H9 (cell line): ENCODE results near the gene PHF12. TPM values are rescaled to one million over a fixed set of nuclear protein-coding genes. Genes with fewer than 3 reads are reported as not detected.

Source experiments
- DNase-seq: peaks from one replicate; pipeline ENCODE4 v3.0.0-alpha.2; 2017
- H2AFZ ChIP-seq: one replicate; pipeline ENCODE4 v1.6.1; 2013; ENCODE audit warnings: mild to moderate bottlenecking, low read length, control low read depth, moderate library complexity
- H2AK5ac ChIP-seq: 2 replicates; pipeline ENCODE4 v1.6.1; 2013; ENCODE audit warnings: low read length, control low read depth, mixed read lengths; ENCODE audit not compliant: insufficient read length
- H2BK120ac ChIP-seq: one replicate; pipeline ENCODE4 v1.6.1; 2013; ENCODE audit warnings: low read depth, mild to moderate bottlenecking, low read length, control low read depth, inconsistent platforms; ENCODE audit not compliant: poor library complexity, severe bottlenecking
- H2BK12ac ChIP-seq: 2 replicates; pipeline ENCODE4 v1.6.1; 2013; ENCODE audit warnings: low read length, control low read depth, mixed read lengths, low read depth; ENCODE audit not compliant: insufficient read length
- H2BK15ac ChIP-seq: 2 replicates; pipeline ENCODE4 v1.6.1; 2013; ENCODE audit warnings: low read depth, low read length, control low read depth
- H2BK20ac ChIP-seq: one replicate; pipeline ENCODE4 v1.6.1; 2013; ENCODE audit warnings: low read depth, mild to moderate bottlenecking, low read length, control low read depth, inconsistent platforms; ENCODE audit not compliant: poor library complexity, severe bottlenecking
- H2BK5ac ChIP-seq: 2 replicates; pipeline ENCODE4 v1.6.1; 2013; ENCODE audit warnings: low read length, control low read depth, mixed read lengths; ENCODE audit not compliant: insufficient read length
- H3K14ac ChIP-seq: 2 replicates; pipeline ENCODE4 v1.6.1; 2013; ENCODE audit warnings: low read length, control low read depth; ENCODE audit not compliant: insufficient read depth
- H3K18ac ChIP-seq: 2 replicates; pipeline ENCODE4 v1.6.1; 2013; ENCODE audit warnings: low read depth, mild to moderate bottlenecking, mixed read lengths, low read length, control low read depth; ENCODE audit not compliant: insufficient read length
- H3K23ac ChIP-seq: 2 replicates; pipeline ENCODE4 v1.6.1; 2013; ENCODE audit warnings: low read length, control low read depth, mixed read lengths, low read depth; ENCODE audit not compliant: insufficient read length
- H3K23me2 ChIP-seq: 2 replicates; pipeline ENCODE4 v1.6.1; 2013; ENCODE audit warnings: low read depth, mild to moderate bottlenecking, mixed read lengths, low read length, control low read depth; ENCODE audit not compliant: insufficient read length, poor library complexity, severe bottlenecking
- H3K27ac ChIP-seq: 2 replicates; pipeline ENCODE4 v1.5.1; 2013; ENCODE audit warnings: low read length, control low read depth, mixed read lengths, low read depth; ENCODE audit not compliant: insufficient read length
- H3K27me3 ChIP-seq: 2 replicates; pipeline ENCODE4 v1.6.1; 2013; ENCODE audit warnings: low read length, control low read depth, inconsistent platforms; ENCODE audit not compliant: insufficient read depth
- H3K4ac ChIP-seq: 2 replicates; pipeline ENCODE4 v1.6.1; 2013; ENCODE audit warnings: low read depth, mild to moderate bottlenecking, control low read depth, inconsistent platforms, low read length, moderate library complexity
- H3K4me1 ChIP-seq: 2 replicates; pipeline ENCODE4 v1.6.1; 2013; ENCODE audit warnings: low read length, control low read depth, inconsistent platforms; ENCODE audit not compliant: insufficient read depth
- H3K4me2 ChIP-seq: 2 replicates; pipeline ENCODE4 v1.6.1; 2013; ENCODE audit warnings: low read length, control low read depth, mixed read lengths; ENCODE audit not compliant: insufficient read length, insufficient read depth
- H3K56ac ChIP-seq: 2 replicates; pipeline ENCODE4 v1.6.1; 2013; ENCODE audit warnings: low read depth, mild to moderate bottlenecking, mixed read lengths, low read length, control low read depth; ENCODE audit not compliant: insufficient read length
- H3K79me1 ChIP-seq: 2 replicates; pipeline ENCODE4 v1.6.1; 2013; ENCODE audit warnings: low read depth, mild to moderate bottlenecking, moderate library complexity, low read length, control low read depth, inconsistent platforms; ENCODE audit not compliant: insufficient read depth, poor library complexity, severe bottlenecking
- H3K79me2 ChIP-seq: 2 replicates; pipeline ENCODE4 v1.6.1; 2013; ENCODE audit warnings: low read length, control low read depth, inconsistent platforms; ENCODE audit not compliant: insufficient read depth
- H3K9ac ChIP-seq: 2 replicates; pipeline ENCODE4 v1.6.1; 2013; ENCODE audit warnings: low read length, control low read depth, mixed read lengths; ENCODE audit not compliant: insufficient read length; ENCODE audit errors: extremely low read depth
- H3K9me3 ChIP-seq: one replicate; pipeline ENCODE4 v1.6.1; 2013; ENCODE audit warnings: low read depth, low read length, inconsistent platforms; ENCODE audit not compliant: control insufficient read depth
- H3T11ph ChIP-seq: one replicate; pipeline ENCODE4 v1.6.1; 2013; ENCODE audit warnings: mild to moderate bottlenecking, low read length, control low read depth, inconsistent platforms
- H4K20me1 ChIP-seq: one replicate; pipeline ENCODE4 v1.6.1; 2013; ENCODE audit not compliant: control insufficient read depth, insufficient read length, insufficient read depth
- H4K5ac ChIP-seq: 2 replicates; pipeline ENCODE4 v1.6.1; 2013; ENCODE audit warnings: low read depth, mild to moderate bottlenecking, mixed read lengths, low read length, control low read depth; ENCODE audit not compliant: insufficient read length
- H4K8ac ChIP-seq: replicated peaks from 2 replicates; pipeline ENCODE4 v1.6.1; 2013; ENCODE audit warnings: low read length, control low read depth, mixed read lengths, low read depth; ENCODE audit not compliant: insufficient read length
- H4K91ac ChIP-seq: 2 replicates; pipeline ENCODE4 v1.6.1; 2013; ENCODE audit warnings: low read depth, mild to moderate bottlenecking, moderate library complexity, mixed read lengths, low read length, control low read depth; ENCODE audit not compliant: insufficient read length
- H3K27ac Mint-ChIP-seq, 3 experiments: 2 replicates in 2 of 3; 3 replicates in 1 of 3; pipeline ENCODE4 v1.8.0; 2020 to 2021; ENCODE audit warnings: mixed read lengths in 3 of 3, mild to moderate bottlenecking in 1 of 3, moderate library complexity in 1 of 3
- H3K27me3 Mint-ChIP-seq: 2 replicates; pipeline ENCODE4 v1.8.0; 2021; ENCODE audit warnings: low read depth, mild to moderate bottlenecking, moderate library complexity, mixed read lengths
- H3K36me3 Mint-ChIP-seq, 3 experiments: 2 replicates in 2 of 3; 3 replicates in 1 of 3; pipeline ENCODE4 v1.8.0; 2020 to 2021; ENCODE audit warnings: low read depth in 3 of 3, mixed read lengths in 3 of 3; ENCODE audit not compliant: insufficient read depth in 1 of 3
- H3K4me1 Mint-ChIP-seq, 2 experiments: 2 replicates each; pipeline ENCODE4 v1.8.0; 2020; ENCODE audit warnings: mixed read lengths in 2 of 2
- H3K4me3 Mint-ChIP-seq, 2 experiments: 2 replicates in 1 of 2; 3 replicates in 1 of 2; pipeline ENCODE4 v1.8.0; 2020 to 2021; ENCODE audit warnings: mild to moderate bottlenecking in 2 of 2, mixed read lengths in 2 of 2, moderate library complexity in 1 of 2
- H3K9me3 Mint-ChIP-seq, 2 experiments: 2 replicates in 1 of 2; 3 replicates in 1 of 2; pipeline ENCODE4 v1.8.0; 2020; ENCODE audit warnings: mild to moderate bottlenecking in 2 of 2, mixed read lengths in 2 of 2, moderate library complexity in 1 of 2
- CTCF ChIP-seq: fragments of 200-600 bp; sonication (generic); conservative IDR thresholded peaks from 3 replicates; pipeline ENCODE4 v1.8.0; 2021; ENCODE audit warnings: antibody characterized with exemption, mild to moderate bottlenecking
- WGBS: extraction: QIAGEN DNeasy Blood & Tissue Kit; methylation state at CpG from one replicate; pipeline ENCODE4 v1.1.7; 2013; ENCODE audit warnings: missing lambda C conversion rate, low lambda C conversion rate, mixed read lengths; ENCODE audit not compliant: insufficient read length; ENCODE audit errors: extremely low coverage; 5-methylcytosine and 5-hydroxymethylcytosine counted together
- total RNA-seq: library from RNA; stranded (reverse); gene quantifications from 2 replicates; pipeline ENCODE4 v1.2.1, GENCODE V29; 2021

Gene PHF12
- total RNA-seq, 1 experiment from 2014 or later = 62.1 TPM

GRCh38 chr17:28996554-28997096 lies 45.3 kb upstream of the PHF12 start:
- H2BK5ac ChIP-seq = no peak overlapping the region
- H4K8ac ChIP-seq = no peak overlapping the region
- WGBS = no CpG with 5 or more reads among the region's 5 CpGs
- H4K5ac ChIP-seq = no peak overlapping the region
- no peak overlapping the region for H3K4me2 ChIP-seq
- H2BK20ac ChIP-seq = no peak overlapping the region
- no peak for DNase-seq
- no peak overlapping the region for H2BK12ac ChIP-seq
- H2BK120ac ChIP-seq = no peak overlapping the region
- no peak overlapping the region for H4K91ac ChIP-seq
- H3K23me2 ChIP-seq = no peaks in the 10 kb centered on the region
- H3T11ph ChIP-seq = no peak overlapping the region
- peaks cover 34% of the 10 kb centered on the region for H3K27me3 Mint-ChIP-seq
- no peak overlapping the region; a peak in 2 of 7 replicates for H3K27ac Mint-ChIP-seq
- no peaks in the 10 kb centered on the region; a peak in 1 of 7 replicates for H3K36me3 Mint-ChIP-seq
- no peak overlapping the region for H2AK5ac ChIP-seq
- no peak overlapping the region for H3K27ac ChIP-seq
- no peaks in the 10 kb centered on the region for H3K9me3 Mint-ChIP-seq
- H2AFZ ChIP-seq = no peak overlapping the region
- no peak overlapping the region; the same call in 1 of the 2 replicates for H3K14ac ChIP-seq
- no peak overlapping the region for H3K23ac ChIP-seq
- no peaks in the 10 kb centered on the region for H3K27me3 ChIP-seq
- no peaks in the 10 kb centered on the region for H3K9me3 ChIP-seq
- H3K4me1 ChIP-seq = peaks cover 5% of the 10 kb centered on the region; the same call in 1 of the 2 replicates
- no peak overlapping the region for H2BK15ac ChIP-seq
- no peak overlapping the region for H3K18ac ChIP-seq
- TF ChIP-seq CTCF = no peak
- H3K56ac ChIP-seq = no peak overlapping the region
- no peak overlapping the region for H3K4ac ChIP-seq
- peaks cover 37 to 45% of the 10 kb centered on the region in 2 experiments for H3K4me1 Mint-ChIP-seq
- H3K4me3 Mint-ChIP-seq = no peak overlapping the region; a peak in 1 of 5 replicates
- H3K79me1 ChIP-seq = no peaks in the 10 kb centered on the region
- no peaks in the 10 kb centered on the region for H4K20me1 ChIP-seq
- no peak overlapping the region for H3K9ac ChIP-seq
- H3K79me2 ChIP-seq = no peaks in the 10 kb centered on the region
